ENCODE results near the gene PLCB3.
"Not testable (repeated sequence)": the region's sequence is repeated elsewhere in the genome, so short reads cannot be mapped to it uniquely, and the experiment has no call there.

PLCB3 gene

DNA sequence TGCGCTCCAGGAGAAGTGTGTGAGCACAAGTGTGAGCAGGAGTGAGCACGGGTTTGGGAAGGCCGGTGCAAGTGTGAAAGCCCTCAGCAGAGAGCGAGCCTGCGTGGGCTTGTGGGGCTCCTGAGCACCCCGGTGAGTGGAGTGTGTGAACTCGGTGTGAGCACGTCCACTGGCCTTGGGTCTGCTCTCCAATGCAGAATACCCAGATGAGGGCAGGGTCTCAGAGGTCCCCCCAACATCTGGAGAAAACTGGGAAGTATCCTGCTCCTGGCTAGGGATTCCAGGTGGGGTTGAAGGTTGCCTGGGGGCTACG lies 55.2 kb downstream of the PLCB3 start:
- no peak for DNase-seq

DNA sequence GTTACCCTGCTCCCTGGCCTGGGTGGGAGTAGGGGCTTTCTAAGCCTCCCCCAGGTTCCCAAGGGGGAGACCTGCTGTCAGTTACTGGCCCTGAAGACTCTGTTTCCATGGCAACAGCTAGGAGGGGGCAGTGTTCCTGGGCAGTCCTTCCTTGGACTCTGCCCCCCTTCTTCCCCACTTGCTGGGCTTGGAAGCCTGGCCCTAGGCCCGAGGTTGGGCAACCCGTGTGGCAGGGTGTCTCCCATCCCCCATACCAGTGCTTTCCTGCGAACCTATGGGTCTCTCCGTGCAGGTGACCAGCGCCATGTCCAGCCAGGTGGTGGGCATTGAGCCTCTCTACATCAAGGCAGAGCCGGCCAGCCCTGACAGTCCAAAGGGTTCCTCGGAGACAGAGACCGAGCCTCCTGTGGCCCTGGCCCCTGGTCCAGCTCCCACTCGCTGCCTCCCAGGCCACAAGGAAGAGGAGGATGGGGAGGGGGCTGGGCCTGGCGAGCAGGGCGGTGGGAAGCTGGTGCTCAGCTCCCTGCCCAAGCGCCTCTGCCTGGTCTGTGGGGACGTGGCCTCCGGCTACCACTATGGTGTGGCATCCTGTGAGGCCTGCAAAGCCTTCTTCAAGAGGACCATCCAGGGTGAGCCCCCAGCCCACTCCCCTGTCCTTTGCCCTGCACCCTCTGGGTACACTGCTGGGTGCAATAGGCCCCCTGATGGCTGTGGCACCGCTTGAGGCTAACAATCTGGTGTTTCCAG lies 55.7 kb downstream of the PLCB3 start:
- DNase-seq, result no peak

DNA sequence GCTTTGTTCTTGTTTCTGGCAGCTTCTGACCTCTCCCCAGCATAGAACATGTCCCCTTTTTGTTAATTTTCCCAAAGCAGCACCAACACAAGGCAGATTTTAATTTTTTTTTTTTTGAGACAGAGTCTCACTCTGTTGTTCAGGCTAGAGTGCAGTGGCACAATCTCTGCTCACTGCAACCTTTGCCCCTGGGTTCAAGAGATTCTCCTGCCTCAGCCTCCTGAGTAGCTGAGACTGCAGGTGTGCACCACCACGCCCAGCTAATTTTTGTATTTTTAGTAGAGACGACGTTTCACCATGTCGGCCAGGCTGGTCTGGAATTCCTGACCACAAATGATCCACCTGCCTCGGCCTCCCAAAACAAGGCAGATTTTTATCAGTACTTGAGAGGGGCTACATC lies 56.5 kb downstream of the PLCB3 start:
- DNase-seq, result not testable (repeated sequence)

DNA sequence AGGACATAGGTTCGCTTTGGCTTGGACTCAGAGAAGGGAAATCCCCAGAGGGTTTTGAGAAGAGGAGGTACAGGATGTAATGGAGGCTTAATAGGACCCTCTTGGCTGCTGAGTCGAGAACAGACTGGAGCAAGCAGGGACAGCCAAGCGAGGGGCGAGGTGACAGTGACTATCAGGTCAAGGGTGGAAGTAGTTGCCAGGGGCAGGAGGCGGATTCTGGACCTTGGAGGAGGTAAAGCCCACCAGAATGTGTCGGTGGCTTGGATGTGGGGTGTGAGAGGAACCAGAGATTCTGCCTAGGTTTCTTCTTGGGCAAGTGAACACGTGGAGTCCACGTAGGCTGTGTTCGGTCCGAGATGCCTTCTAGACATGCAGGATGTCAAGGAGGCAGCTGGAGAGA lies 61.6 kb downstream of the PLCB3 start:
- DNase-seq, result no peak

DNA sequence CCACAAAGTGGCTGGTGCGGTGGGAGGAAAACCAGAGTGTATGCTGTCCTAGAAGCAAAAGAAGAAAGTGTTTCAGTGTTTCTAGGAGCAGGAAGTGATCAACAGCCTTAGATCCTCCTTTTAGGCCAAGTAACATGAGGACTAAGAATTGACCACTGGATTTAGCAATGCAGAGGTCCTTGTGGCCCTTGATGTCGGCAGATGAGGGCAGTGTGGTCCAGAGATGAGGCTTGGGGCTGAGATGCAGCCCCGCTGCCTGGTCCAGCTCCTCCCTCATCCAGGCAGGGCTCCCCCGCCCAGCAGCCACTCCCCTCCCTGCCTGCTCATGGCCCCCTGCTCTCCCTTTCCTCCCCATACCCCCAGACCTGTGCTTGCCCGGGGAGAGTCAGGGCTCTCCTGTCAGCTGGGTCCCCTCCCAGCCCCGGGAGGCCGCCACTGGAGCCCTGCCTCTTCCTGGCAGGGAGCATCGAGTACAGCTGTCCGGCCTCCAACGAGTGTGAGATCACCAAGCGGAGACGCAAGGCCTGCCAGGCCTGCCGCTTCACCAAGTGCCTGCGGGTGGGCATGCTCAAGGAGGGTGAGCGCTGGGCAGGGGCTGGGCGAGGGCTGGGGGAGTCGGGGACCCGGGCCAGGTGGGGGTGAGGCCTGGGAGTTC lies 62.3 kb downstream of the PLCB3 start:
- no peak for DNase-seq

DNA sequence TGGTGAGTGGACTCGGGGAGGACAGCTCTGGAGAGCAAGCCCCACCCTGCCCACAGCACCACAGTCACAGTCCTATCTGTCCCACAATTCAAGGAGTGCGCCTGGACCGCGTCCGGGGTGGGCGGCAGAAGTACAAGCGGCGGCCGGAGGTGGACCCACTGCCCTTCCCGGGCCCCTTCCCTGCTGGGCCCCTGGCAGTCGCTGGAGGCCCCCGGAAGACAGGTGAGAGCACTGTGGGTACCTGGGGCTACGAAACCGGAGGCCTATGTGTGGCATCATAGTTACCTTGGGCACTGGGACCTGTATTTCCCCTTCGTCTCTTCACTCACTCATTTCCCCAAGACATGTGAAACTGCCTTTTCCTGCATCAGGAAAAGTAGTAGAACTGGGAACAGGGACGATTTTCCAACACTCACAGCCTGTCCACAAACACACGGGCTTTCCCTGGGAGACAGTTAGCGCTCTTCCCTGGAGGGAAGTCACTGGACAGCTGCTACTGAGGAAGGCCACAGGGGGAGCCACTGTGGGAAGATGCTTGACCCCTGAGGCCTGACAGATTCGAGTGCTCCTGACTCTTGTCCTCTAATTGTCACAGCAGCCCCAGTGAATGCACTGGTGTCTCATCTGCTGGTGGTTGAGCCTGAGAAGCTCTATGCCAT lies 62.9 kb downstream of the PLCB3 start:
- no peak for DNase-seq

DNA sequence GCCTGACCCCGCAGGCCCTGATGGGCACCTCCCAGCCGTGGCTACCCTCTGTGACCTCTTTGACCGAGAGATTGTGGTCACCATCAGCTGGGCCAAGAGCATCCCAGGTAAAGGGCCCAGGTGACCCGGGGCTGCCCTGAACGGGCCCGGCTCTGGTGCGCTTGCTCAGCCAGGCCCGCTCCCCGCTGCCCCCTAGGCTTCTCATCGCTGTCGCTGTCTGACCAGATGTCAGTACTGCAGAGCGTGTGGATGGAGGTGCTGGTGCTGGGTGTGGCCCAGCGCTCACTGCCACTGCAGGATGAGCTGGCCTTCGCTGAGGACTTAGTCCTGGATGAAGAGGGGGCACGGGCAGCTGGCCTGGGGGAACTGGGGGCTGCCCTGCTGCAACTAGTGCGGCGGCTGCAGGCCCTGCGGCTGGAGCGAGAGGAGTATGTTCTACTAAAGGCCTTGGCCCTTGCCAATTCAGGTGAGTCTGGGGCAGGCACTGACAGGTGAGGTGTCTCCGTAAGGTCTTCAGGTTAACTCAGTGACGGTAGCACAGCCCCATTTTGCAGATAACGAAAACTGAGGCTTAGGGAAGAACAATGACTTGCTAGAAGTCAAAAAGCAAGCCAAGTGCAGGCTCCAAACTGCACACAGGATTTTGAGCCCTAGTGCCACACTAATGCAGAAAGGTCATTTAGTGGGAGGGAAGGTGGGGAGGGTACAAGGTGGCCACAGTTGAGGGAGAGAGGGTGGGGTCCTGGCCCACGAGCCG lies 63.7 kb downstream of the PLCB3 start:
- no peak for DNase-seq

DNA sequence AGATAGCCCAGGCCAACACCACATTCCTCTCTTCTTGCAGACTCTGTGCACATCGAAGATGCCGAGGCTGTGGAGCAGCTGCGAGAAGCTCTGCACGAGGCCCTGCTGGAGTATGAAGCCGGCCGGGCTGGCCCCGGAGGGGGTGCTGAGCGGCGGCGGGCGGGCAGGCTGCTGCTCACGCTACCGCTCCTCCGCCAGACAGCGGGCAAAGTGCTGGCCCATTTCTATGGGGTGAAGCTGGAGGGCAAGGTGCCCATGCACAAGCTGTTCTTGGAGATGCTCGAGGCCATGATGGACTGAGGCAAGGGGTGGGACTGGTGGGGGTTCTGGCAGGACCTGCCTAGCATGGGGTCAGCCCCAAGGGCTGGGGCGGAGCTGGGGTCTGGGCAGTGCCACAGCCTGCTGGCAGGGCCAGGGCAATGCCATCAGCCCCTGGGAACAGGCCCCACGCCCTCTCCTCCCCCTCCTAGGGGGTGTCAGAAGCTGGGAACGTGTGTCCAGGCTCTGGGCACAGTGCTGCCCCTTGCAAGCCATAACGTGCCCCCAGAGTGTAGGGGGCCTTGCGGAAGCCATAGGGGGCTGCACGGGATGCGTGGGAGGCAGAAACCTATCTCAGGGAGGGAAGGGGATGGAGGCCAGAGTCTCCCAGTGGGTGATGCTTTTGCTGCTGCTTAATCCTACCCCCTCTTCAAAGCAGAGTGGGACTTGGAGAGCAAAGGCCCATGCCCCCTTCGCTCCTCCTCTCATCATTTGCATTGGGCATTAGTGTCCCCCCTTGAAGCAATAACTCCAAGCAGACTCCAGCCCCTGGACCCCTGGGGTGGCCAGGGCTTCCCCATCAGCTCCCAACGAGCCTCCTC lies 64.6 kb downstream of the PLCB3 start:
- DNase-seq, result not testable (repeated sequence)

DNA sequence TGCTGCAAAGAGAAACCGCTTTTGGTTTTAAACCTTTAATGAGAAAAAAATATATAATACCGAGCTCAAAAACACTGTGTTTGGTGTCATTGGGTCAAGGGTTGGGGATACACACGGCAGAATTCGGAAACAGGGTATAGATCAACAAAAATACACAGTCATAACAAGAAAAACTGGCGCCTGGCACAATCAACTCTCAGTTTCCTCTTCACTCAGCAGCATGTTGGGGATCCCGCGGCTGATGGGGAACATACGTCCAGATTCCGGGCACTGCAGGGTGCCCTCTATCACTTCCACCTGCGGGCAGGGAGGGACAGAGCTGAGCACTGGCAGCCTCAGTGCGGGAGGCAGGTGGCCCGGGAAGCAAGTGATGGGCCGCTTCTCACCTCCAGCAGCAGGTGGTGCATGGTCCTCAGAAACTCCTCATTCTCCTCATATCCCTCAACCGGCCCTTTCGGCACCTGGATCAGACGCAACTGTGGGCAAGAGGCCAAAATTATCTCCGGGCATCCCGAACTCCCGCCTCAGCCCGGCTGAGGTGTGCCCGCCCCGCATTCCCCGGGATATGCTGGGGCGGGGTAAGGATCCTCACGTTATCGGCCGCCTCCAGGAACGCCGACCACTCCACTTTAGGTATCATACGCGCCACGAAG lies 65.5 kb downstream of the PLCB3 start:
- peak; percentile 40 to 63 for DNase-seq

DNA sequence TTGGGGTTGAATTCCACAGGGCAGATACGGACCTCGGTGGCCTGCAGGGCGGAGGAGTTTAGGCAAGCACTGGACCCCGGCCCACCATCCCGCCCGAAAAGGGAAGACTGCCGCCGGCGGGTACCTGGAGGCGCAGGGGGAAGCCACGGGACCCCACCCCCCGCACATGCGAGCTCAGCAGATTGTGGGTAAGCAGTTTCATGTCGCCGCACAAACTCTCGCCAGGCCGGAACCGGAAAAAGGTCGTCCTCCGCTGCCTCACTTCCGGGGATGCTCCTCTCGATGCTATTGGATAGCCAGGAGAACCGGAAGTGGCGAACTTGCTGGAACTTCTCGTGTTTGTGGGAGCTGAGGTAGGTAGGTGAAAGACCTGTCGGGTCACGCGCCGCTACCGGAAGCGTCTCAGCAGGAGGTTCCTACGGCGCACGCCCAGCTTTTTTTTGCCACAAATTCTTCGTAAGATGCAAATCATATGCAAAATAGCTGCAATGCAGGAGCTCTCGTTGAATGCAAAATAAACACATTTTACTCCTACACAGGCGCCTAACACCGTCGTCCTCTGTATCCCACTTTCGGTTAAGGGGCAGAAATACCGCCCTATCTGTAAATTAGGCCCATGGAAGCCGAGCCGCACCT lies 66.1 kb downstream of the PLCB3 start, which contains the start of gene TRMT112:
Gene TRMT112, minus strand, starts transcription at position 235 of the 636 bp plus-strand sequence. Its CDS starts 33 bp downstream, at position 202.
- DNase-seq, result peak; percentile 88 to 97

DNA sequence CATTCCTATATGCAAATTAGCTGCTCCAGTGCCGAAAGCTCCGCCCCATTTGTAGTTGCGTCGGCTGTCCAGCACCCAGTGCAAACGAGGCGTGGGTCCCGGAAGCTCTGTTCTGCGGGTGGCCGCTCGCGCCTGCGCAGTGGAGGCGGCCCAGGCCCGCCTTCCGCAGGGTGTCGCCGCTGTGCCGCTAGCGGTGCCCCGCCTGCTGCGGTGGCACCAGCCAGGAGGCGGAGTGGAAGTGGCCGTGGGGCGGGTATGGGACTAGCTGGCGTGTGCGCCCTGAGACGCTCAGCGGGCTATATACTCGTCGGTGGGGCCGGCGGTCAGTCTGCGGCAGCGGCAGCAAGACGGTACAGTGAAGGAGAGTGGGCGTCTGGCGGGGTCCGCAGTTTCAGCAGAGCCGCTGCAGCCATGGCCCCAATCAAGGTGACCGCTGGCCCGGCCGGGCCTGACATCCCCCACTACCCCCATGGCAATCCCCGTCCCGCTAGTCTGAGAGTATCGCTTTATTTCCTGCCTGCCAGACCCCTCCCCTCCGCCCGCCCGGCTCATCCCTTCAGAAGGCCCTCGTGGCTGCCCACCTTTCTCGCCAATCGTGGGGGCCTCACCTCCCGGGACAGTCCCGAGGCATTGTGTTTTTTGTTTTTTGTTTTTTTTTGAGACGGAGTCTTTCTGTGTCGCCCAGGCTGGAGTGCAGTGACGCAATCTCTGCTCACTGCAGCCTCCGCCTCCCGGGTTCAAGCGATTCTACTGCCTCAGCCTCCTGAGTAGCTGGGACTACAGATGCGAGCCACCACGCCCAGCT lies 66.8 kb downstream of the PLCB3 start, which contains the start of gene PRDX5:
Gene PRDX5, plus strand, starts transcription at position 161 of the 805 bp plus-strand sequence. Its CDS starts 95 bp downstream, at position 256.
- DNase-seq, result peak; percentile 95 to 96
